HG02870 (cell line): ENCODE measurements around the gene NOTCH2.

Source experiments
- ATAC-seq: cut with Tn5 transposase; IDR thresholded peaks from one replicate; pipeline ENCODE4 v1.9.1; 2021; ENCODE audit warnings: mild to moderate bottlenecking, moderate library complexity; ENCODE audit not compliant: unreplicated experiment

The NOTCH2 gene

DNA sequence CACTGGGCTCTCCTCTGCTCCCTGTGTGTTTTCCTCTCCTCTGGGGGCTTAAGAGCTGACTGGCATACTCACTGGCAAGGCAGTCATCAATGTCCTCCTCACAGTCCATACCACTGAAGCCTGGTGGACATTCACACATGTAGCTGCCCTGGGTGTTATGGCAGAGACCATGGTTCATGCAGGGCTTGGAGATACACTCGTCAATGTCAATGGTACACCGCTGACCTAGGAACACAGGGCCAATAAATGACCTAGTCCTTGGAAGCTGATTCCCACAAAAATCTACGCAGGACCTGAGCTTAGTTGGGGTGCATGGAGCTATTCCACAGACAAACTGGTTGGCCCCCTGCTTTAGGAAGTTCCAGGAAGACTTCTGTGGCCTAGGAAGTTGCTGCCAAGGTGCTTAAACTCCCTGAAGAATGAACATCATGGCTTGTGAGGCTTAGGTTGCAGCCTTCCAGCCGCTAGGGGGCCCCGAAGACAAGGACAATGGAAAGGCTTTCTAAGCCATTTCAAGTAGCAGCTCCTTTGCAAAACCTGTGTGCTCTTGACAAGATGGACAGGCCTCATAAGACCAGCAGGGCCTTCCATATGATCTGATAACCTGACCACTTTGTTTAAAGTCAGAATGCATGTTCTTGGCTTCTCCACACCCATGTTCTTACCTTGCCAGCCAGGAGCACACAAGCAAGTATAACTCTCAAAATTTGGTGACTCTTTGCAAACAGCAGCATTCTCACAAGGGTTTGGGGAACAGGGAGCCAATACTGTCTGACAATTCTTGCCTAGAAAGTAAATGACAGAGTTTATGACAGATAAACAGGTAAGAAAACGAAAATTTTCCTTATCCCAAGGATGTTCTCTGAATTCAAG is 120.9 kb downstream of the NOTCH2 start:
- no peak for ATAC-seq

- ATAC-seq: no peak
These were observed 122.0 kb downstream of the NOTCH2 start for GRCh38 chr1:119947468-119947867.

- ATAC-seq: no peak
These were observed 122.7 kb downstream of the NOTCH2 start for GRCh38 chr1:119946724-119947123.

- no peak for ATAC-seq
These were observed 126.2 kb downstream of the NOTCH2 start for GRCh38 chr1:119943216-119943615.

GRCh38 chr1:119941392-119941791 is 128.1 kb downstream of the NOTCH2 start:
- ATAC-seq: no peak

DNA sequence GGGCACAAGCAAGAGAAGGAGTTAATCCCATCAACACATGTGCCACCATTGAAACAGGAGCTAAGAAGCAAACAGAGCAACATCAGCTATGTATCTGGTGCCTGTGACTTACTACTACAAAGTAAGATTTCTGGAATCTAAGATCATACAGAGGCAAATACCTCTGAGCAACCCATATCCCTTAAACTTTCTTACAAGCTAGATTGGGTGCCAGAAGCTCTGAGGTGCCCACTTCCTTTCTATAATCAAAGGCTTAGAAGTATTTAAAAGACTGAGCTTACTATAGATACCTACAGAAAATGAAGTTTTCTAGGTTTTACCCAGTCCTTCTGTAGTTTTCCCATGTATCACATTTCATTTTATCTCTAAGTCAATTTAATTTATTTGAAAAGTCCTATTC is 128.8 kb downstream of the NOTCH2 start:
- ATAC-seq: no peak

DNA sequence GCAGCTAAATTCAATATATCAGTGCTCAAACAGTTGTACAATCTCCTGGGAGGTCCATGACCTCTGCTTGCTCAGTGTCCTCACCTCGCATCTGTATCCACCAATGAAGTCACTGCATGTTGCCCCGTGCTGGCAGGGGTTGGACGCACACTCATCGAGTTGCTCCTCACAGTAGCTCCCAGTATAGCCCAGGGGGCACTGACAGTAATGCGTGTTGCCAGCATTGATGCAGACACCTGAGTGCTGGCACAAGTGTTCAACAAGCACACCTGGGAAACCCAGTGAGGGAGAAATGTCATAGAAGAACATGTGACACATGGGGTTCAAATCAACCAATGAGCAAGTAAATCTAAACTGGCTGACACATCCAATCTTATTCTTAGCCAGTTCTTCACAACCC is 132.3 kb downstream of the NOTCH2 start:
- ATAC-seq: no peak

- no peak for ATAC-seq
These were observed 133.5 kb downstream of the NOTCH2 start for GRCh38 chr1:119935915-119936314.

DNA sequence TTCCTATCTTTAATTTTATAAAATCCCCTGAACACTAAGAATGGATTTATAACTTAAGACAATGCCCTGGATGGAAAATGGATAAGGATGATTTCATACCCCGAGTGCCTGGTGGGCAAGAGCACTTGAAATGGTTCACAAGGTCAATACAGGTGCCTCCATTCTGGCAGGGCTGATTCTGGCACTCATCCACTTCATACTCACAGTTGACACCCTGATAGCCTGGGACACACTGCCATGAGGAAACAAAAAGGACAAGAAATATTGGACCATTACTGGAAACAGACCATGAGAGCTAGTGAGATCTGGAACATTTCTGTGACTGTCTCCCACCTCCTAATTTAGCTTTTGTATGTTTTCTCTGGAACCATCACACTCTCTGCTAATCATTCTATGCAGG is 134.1 kb downstream of the NOTCH2 start:
- no peak for ATAC-seq

DNA sequence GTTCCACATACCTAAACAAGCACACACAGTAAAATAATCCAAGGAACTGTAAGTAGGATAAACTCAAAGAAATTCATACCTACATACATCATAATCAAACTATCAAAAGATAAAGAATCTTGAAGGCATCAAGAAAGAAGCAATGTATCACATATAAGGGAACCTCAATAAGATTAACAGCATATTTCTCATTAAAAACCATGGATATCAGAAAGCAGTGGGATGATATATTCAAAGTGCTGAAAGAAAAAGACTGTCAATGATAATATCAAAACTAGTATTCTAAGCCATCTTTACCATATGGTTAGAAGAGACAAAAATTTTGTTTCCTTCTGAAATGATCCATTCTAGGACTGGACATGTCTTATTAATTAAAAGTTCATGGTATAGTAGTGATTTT is 136.1 kb downstream of the NOTCH2 start:
- ATAC-seq: no peak

DNA sequence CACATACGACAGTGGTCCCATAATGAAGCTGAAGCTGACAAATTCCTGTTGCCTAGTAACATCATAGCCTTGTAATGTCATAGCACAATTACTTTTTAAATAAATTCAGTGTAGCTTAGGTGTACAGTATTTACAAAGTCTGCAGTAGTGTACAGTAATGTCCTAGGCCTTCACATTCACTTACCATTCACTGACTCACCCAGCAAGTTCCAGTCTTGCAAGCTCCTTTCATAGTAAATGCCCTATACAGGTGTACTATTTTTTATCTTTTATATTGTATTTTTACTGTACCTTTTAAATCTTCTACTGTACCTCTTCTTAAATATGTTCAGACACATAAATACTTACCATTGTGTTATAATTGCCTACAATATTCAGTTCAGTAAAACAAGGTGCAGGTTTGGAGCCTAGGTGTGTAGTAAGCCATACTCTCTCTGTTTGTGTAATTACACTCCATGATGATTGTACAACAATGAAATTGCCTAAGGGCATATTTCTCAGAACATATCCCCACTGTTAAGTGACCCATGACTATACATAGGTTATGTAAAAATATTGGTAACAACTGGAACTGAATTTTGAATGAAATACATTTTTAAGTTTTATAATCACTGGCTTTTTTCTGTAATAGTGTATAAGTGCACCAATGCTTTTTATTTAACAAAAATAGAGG is 139.7 kb downstream of the NOTCH2 start:
- ATAC-seq: no peak

- ATAC-seq: no peak
These were observed 142.9 kb downstream of the NOTCH2 start for GRCh38 chr1:119926553-119926952.

GRCh38 chr1:119924948-119925898 is 144.2 kb downstream of the NOTCH2 start:
- ATAC-seq: no peak

GRCh38 chr1:119920104-119920968 is 149.1 kb downstream of the NOTCH2 start:
- no peak for ATAC-seq

DNA sequence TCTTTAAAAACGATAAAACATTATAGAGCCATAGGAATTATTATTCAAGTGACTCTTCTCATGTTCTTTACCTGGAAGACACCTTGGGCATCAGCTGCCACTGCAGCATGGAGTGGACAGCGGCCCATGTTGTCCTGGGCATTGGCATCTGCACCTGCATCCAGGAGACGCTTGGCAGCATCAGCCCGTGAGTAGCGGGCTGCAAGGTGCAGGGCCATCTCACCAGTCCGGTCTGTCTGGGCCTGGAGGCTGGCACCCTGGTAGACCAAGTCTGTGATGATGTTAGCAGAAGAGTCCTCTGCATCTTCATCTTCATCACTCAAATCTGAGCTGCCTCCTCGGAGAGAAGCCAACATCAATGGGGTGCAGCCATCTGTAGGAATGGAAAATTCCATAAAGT is 150.2 kb downstream of the NOTCH2 start:
- ATAC-seq: no peak

- no peak for ATAC-seq
These were observed 151.2 kb downstream of the NOTCH2 start for GRCh38 chr1:119918301-119918700.

DNA sequence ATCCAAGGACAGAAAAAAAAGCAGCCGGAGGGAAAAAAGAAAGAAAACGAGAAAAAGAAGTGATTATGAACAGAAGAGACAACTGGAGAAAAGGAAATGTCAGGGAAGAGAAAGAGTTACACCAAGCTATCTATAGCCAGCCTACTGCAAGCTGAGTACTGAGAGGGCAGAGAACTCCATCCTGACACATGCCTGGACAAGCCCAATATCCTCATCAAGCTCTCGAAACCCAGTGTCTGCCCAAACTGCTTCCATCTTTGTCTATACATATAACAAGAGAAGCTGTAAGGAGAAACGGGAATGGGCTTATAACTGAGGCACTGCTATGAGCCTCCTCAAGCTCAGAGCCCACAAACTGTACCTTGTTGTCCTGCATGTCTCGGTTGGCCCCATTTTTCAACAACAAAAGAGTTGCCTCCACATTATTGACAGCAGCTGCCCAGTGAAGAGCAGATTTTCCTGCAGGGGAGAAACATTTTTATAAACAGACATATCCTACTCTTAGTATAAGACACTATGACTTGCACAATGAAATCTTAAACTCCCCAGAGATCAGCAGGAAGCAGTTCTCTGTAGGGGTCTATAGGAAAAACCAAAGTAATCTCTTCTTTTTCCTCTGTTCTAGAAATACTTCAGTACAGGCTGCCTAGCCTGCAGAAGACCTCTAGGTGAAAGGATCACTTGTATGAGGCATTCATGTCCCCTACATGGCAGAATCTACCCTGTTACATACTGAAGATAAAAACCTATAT is 152.0 kb downstream of the NOTCH2 start:
- no peak for ATAC-seq

DNA sequence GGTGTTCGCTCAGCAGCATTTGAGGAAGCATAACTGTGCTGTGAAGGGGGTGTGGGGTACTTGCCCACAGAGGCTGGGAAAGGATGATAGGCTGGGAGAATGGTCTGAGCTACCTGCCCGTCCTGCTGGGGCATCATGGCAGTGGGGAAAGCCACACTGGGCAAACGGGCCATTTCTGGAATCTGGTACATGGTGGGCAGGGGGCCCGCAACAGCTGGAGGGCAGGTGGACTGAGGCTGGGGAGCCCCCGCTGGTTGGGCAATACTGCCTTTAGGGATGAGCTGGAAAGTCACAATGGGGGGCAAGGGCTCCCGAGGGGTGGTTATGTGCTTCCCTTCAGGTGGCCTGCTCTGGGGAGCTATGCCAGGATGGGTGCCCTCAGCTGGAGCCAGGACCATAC is 153.9 kb downstream of the NOTCH2 start:
- no peak for ATAC-seq

DNA sequence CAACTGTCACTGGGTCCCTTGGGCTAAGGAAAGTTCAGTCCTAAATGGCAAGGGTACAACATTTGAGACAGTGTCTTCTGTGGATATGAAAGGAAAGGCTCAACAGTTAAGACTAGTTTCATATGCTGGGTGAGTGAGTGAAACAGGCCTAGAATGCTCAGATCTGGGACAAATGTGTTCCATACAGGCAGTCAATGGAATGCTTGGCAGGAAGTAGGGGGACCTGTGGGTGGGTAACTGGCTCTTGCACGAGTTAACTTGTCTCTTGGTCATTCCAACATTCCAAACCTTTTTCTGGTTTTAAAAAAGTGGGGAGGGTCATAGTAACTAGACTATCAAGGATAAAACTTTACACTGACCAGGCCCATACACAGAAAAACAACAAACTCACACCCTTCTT is 155.4 kb downstream of the NOTCH2 start:
- no peak for ATAC-seq

DNA sequence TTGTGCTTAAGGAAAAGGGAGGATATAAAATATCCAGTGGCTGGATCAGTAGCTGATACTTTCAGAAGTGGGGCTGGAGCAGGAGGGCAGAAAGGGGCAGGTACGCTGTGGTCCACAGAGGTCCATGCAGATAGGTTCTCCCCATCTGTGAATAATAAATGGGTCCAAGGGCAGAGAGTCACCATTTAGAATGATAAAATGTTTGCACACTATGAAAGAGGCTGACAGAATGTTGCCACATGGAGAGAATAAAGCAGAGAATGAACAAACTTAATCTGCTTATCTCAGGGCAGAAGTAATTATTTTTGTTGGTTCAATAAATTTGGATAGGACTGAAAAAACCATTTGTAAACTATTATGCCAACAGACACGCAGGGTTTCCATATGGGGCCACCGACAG is 156.5 kb downstream of the NOTCH2 start:
- ATAC-seq: no peak
